ENCODE results near the gene TNS3.

TNS3 gene

GRCh38 chr7:47336472-47337425 lies 245.2 kb downstream of the TNS3 start:
- no peak for DNase-seq (ENCODE audit: extremely low read depth, low read depth)
- no peak for TF ChIP-seq CTCF (IDR thresholded peaks at IDR 0.05; ENCODE audit: low read depth, low read length)

GRCh38 chr7:47335557-47336471 lies 246.1 kb downstream of the TNS3 start:
- TF ChIP-seq CTCF (IDR thresholded peaks at IDR 0.05; ENCODE audit: low read depth, low read length), result no peak
- DNase-seq (ENCODE audit: extremely low read depth, low read depth), result peak; percentile 47

- no peak for DNase-seq (ENCODE audit: extremely low read depth, low read depth)
- no peak for TF ChIP-seq CTCF (IDR thresholded peaks at IDR 0.05; ENCODE audit: low read depth, low read length)
These were observed 246.8 kb downstream of the TNS3 start for GRCh38 chr7:47335071-47335470.

GRCh38 chr7:47333959-47334358 lies 248.0 kb downstream of the TNS3 start:
- DNase-seq (ENCODE audit: extremely low read depth, low read depth), result no peak
- TF ChIP-seq CTCF (IDR thresholded peaks at IDR 0.05; ENCODE audit: low read depth, low read length), result no peak

- no peak for TF ChIP-seq CTCF (IDR thresholded peaks at IDR 0.05; ENCODE audit: low read depth, low read length)
- DNase-seq (ENCODE audit: extremely low read depth, low read depth), result no peak
These were observed 248.4 kb downstream of the TNS3 start for GRCh38 chr7:47333554-47333887.

GRCh38 chr7:47332681-47333553 lies 249.0 kb downstream of the TNS3 start:
- DNase-seq (ENCODE audit: extremely low read depth, low read depth), result no peak
- TF ChIP-seq CTCF (IDR thresholded peaks at IDR 0.05; ENCODE audit: low read depth, low read length), result no peak

All from AG09319 (cell line).